HUES6 (cell line): Measurements from ENCODE around the gene GPR85.

Experiments used
- H3K27ac ChIP-seq: 2 replicates; pipeline ENCODE4 v1.7.0; 2013; ENCODE audit warnings: low read depth, mild to moderate bottlenecking, low read length, inconsistent platforms
- H3K27me3 ChIP-seq: 2 replicates; pipeline ENCODE4 v1.6.1; 2013; ENCODE audit warnings: low read length; ENCODE audit not compliant: control insufficient read depth, insufficient read depth
- H3K36me3 ChIP-seq: 2 replicates; pipeline ENCODE4 v1.6.1; 2013; ENCODE audit warnings: low read length; ENCODE audit not compliant: control insufficient read depth, insufficient read depth
- H3K4me1 ChIP-seq: 2 replicates; pipeline ENCODE4 v1.6.1; 2013; ENCODE audit warnings: low read length; ENCODE audit not compliant: control insufficient read depth, insufficient read depth
- H3K4me3 ChIP-seq: 2 replicates; pipeline ENCODE4 v1.5.1; 2013; ENCODE audit warnings: low read depth, low read length
- H3K9ac ChIP-seq: one replicate; pipeline ENCODE4 v1.6.1; 2013; ENCODE audit warnings: mild to moderate bottlenecking, low read length
- H3K9me3 ChIP-seq: 2 replicates; pipeline ENCODE4 v1.6.1; 2013; ENCODE audit warnings: low read depth, low read length; ENCODE audit not compliant: control insufficient read depth, insufficient read depth

The GPR85 gene

DNA sequence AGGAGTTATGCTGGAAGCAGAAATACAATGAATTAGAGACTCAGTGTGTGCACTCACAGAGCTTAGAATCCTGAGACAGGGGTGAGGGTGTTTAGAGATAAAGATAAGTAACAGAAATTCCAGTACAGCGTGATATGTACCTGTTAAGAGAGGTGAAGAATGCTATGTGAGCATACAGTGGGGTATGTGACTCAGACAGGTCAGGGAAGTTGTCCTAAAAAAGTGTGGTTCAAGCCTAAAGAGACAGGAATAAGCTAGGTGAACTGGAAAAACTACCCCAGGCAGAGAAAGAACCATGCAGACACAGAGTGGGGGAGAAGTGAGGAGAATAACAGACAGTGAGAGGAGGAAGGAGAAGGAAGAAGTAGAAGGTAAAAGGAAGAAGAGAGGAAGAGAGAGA lies 23.1 kb upstream of the GPR85 start:
- H3K27ac ChIP-seq = no peak overlapping the region
- H3K9ac ChIP-seq = no peak overlapping the region
- no peaks in the 10 kb centered on the region for H3K27me3 ChIP-seq
- H3K36me3 ChIP-seq = 0 out of 2 replicates have a peak, but pooled peaks cover 3% of the 10 kb centered on the region
- no peaks in the 10 kb centered on the region for H3K9me3 ChIP-seq
- no peak overlapping the region for H3K4me3 ChIP-seq
- H3K4me1 ChIP-seq = no peaks in the 10 kb centered on the region

DNA sequence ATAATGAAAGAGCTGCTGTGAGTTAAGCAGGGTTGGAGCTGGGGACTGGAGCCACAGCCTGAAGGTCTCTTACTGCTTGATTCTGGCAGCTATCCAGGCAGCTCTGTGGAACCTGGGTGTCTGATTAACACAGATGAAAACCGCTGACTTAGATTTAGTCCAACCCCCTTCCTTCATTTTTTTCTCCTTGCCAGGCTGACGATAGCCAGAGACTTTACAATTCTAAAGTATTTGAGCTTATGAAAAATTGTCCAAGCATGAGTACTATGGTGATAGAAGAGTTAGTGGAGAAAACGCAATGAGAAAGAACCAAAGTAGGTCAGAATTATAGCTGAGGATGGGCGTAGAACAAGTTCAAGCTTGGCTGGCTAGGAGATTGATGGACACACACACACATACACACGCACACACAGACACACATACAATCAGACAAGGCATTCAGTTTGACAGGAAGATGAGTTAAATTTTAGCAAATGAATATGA lies 13.5 kb upstream of the GPR85 start:
- Histone ChIP-seq H3K36me3 (no peaks in the 10 kb centered on the region), H3K4me3 (no peak overlapping the region), H3K9me3 (no peaks in the 10 kb centered on the region), H3K27ac (no peak overlapping the region), H3K4me1 (no peaks in the 10 kb centered on the region), H3K9ac (no peak overlapping the region), H3K27me3 (no peaks in the 10 kb centered on the region)

DNA sequence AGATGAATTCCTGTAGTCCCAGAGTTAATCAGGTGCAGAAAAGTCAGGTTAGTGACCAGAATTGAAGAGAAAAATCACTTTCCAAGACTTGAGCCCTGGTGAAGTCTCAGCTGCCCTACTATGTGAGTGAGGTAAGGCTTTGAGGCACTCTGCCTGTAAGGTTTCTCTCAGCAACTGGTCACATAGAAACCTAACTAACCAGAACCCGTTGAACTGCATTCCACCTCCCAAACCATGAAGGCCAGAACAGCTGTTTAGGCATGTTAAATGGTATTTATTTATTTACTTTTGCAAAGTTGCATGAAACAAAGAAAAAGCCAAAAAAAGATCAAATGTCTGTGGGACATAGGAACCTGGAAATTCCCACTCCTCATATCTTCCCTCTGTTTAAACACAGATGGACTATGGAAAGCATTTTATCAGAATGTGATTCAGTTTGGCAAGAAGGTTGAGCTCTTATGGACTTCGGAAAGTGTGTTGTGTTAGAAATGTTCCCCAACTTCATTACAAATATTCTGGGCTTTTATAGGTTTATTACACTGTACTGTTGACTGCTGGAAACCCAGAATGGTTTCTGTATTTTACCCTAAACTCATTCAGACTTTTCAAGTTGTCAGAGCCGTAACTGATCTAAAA lies 12.8 kb upstream of the GPR85 start:
- Histone ChIP-seq H3K9ac (no peak overlapping the region), H3K27ac (no peak overlapping the region), H3K27me3 (no peaks in the 10 kb centered on the region), H3K4me3 (no peak overlapping the region), H3K36me3 (no peaks in the 10 kb centered on the region), H3K4me1 (no peaks in the 10 kb centered on the region), H3K9me3 (no peaks in the 10 kb centered on the region)

DNA sequence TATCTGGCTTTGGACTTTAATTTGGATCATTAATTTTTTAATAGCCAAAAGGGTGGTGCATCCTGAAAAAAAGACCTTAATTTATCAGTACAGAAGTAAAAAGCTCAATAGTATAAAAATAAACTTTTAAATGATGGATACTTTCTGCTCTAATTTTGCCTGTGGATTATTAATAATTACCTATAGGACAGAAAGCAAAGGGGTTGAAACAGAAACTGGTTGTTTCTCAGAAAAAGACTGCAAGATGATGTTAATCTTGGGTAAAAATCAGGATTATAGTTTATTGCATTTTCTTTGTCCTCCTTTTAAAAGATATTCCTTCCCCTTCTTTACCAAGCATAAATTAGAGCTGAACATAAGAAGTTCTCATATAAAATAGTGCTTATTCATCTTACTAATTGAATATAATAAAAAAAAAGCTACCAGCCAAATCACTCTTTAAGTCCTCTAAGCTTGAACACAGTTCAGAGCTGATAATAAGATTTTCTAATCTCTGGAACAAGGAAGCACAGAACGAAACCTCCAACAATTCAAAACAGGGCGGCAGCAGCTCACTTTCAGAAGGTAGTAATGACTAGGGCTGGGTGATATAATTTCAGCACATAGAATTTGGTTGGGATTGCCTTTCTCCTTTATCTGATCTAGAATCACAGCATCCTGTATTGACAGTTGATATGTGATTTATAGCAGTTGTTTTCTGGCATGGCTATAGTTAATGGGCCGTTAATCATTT lies 8.1 kb upstream of the GPR85 start:
- H3K9me3 ChIP-seq = no peaks in the 10 kb centered on the region
- H3K9ac ChIP-seq = no peak overlapping the region
- peaks cover 4% of the 10 kb centered on the region; the same call in 1 of the 2 replicates for H3K27me3 ChIP-seq
- H3K4me1 ChIP-seq = no peaks in the 10 kb centered on the region
- H3K4me3 ChIP-seq = no peak overlapping the region
- H3K27ac ChIP-seq = no peak overlapping the region
- no peaks in the 10 kb centered on the region for H3K36me3 ChIP-seq

DNA sequence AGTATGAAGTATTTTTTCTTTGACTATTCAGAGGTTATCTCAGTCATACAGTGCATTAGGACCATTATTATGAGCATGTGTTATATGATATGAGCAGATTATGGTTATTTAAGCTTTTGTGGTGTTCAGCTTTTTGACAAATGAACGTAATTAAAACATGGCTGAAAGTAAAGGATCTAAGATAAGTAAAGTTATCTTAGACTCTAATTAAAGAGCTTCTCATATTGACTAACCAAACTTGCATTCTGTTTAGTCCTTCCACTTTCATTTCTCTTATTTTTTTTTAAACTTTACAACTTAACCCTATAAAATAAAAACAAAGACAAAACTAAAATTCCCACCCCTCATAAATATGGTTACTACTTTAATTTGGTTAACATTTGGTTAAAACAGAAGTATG lies 6.9 kb upstream of the GPR85 start:
- no peaks in the 10 kb centered on the region for H3K4me1 ChIP-seq
- H3K27me3 ChIP-seq = peaks cover 4% of the 10 kb centered on the region; the same call in 1 of the 2 replicates
- no peak overlapping the region for H3K27ac ChIP-seq
- no peak overlapping the region for H3K9ac ChIP-seq
- no peak overlapping the region for H3K4me3 ChIP-seq
- no peaks in the 10 kb centered on the region for H3K36me3 ChIP-seq
- H3K9me3 ChIP-seq = no peaks in the 10 kb centered on the region

DNA sequence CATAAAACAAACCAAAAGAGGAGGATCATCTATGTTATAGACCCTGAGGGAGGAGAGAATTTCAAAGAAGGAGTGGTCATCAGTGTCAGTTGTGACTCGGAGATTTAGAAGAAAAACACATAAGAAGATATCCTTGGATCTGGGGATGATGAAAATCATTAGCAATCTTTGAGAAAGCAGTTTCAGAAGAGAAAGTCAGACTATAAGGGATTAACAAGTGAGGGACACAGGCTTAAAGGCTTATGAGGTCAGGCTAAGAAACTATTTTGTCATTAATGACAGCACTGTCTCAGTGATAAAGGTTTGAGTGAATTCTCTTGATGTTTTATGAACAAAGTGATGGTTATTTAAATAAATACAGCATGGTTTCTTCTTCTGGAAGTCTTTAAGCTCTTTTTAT lies 6.1 kb upstream of the GPR85 start:
- H3K4me3 ChIP-seq = no peak overlapping the region
- peaks cover 2% of the 10 kb centered on the region; the same call in 1 of the 2 replicates for H3K4me1 ChIP-seq
- no peak overlapping the region for H3K9ac ChIP-seq
- no peak overlapping the region for H3K27ac ChIP-seq
- H3K36me3 ChIP-seq = no peaks in the 10 kb centered on the region
- no peaks in the 10 kb centered on the region for H3K9me3 ChIP-seq
- H3K27me3 ChIP-seq = peaks cover 4% of the 10 kb centered on the region; the same call in 1 of the 2 replicates

DNA sequence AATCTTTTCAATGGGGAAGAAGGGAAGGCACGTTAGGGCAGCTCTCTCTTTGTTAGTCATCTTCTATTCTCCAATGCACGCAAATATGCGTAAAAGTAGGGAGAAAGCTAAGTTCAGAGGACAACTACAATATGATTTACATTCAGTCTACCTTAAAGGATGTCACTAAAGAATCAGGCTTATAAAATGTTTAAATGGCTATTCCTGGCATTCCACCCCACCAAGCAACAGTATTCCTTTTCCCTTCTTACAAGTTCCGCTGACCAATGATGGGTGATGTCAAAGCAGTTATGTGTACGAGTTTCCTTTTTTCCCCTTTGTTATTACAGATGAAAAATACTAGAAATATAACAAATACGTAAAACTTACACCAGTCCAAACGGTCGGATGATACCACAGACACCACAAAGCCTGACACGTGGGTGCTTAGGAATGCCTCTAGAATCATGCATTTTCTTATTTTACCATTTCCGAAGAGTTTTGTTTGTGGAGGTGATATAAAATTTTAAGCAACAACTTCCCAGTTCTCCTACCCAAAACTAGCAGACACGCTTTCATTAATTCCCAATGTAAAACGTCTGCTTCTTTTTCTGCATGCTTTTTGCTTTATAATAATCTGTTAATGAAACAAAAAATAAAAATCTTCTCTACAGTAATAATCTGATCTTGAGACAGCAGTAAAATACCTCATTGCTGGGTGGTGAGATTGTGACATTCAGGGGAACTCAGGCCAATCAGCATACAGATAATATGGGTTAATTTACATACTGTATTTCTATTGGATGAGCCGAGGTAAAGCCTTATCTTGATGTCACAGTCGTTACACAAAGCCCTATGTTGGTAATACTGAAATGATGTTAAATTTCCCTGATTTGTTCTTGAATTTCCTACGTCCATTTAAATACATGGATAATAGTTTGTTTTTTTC lies 708 bp upstream of the GPR85 start:
- Histone ChIP-seq H3K27ac (no peak overlapping the region), H3K9me3 (no peaks in the 10 kb centered on the region), H3K9ac (no peak overlapping the region)

DNA sequence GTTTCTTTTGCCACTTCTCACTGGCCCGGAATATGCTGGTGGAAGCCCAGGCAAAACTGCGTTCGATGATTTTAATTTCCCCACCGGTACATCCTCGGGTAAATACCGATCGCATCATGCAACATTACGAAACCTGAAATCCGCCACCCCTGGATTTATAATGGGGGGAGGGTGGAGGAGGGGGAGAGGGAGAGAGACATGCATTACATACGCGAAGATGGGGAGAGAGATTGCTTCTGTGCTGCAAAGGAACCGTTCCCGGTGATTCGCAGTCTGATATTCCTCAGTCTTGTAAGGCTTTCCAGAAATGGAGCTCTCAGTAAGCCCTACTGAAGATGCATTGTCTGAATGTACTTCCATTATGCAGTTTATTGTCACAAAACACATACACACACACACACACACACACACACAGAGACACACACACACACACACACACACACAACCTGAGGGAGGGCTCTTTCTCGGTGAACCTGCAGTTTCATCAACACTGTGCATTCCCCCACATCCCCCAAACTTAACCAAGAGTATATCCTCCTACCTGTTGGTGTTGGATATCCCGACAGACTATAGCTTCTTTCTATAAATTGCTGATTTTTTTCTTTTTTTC lies 741 bp downstream of the GPR85 start:
- Histone ChIP-seq H3K4me1 (peaks cover 14% of the 10 kb centered on the region), H3K4me3 (peak overlapping the region; percentile 48), H3K9me3 (no peaks in the 10 kb centered on the region), H3K36me3 (no peaks in the 10 kb centered on the region), H3K9ac (no peak overlapping the region), H3K27ac (no peak overlapping the region), H3K27me3 (peaks cover 63% of the 10 kb centered on the region)

More for the DNA sequence above, 708 bp upstream of the GPR85 start:
- Histone ChIP-seq H3K4me3 (peak overlapping the region; percentile 74), H3K4me1 (peaks cover 14% of the 10 kb centered on the region), H3K36me3 (no peaks in the 10 kb centered on the region), H3K27me3 (peaks cover 48% of the 10 kb centered on the region)

DNA sequence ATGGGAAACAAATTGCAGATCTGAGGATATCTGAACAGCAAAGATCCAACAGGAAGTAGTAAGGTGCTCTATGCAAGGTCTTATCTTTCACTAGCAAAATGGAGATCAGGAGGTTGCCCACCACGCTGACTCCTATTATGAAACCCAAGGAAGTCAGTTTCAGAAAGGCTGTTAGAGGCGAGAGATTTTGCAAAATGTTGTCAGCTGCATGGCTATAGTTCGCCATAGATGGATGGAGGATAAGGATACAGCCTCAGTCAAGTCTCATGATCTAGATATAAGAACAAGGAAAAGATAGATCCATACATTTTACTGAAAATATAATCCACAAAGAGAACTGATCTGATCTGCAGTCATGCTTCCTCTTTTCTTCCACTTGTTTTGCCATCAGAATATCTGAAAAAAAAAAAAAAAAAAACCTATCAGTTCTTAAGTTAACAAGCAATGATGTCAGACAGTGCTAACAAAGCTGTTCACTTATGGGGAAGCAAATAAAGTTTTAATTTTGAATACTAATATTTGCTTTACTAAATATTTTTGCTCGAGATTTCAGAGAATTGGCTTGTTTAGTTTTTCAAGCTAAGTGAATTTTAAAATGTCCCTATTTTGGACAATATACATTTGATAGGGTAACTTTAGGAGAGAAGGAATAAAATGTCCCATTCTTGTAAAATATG lies 2.0 kb downstream of the GPR85 start:
- H3K27me3 ChIP-seq = peaks cover 75% of the 10 kb centered on the region
- no peak overlapping the region for H3K27ac ChIP-seq
- H3K36me3 ChIP-seq = no peaks in the 10 kb centered on the region

DNA sequence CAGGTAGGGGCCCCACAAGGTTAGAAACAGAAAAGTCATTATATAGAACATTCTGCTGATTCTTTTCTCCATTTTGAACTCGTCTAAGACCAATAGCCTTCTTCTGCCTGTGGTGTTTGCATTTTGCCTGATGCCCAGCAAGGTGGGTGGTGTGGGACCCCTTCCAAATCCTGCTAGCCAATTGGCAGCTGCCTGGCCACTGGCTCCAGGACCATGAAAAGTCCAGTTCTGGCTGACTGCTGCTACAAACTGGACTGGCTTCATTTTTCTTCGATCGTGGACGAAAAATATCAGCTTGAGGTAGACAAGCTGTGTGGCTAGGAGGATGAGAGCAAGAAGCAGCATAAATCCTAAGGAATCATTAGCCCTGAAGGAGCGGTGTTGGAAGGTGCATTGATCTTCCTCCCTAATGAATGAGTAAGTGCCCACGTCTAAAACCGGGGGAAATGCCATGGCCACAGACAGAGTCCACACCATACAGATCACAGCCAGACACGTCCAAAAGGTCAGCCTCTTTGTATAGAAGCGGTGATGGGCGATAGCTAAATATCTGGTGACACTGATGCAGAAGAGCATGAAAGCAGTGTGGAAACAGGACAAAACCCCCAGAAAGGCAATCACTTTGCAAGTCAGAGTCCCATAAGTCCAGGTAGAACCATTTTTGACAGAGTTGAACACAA lies 2.7 kb downstream of the GPR85 start:
- Histone ChIP-seq H3K27me3 (peaks cover 82% of the 10 kb centered on the region), H3K9ac (no peak overlapping the region), H3K27ac (no peak overlapping the region), H3K4me1 (peaks cover 14% of the 10 kb centered on the region), H3K9me3 (no peaks in the 10 kb centered on the region), H3K36me3 (no peaks in the 10 kb centered on the region), H3K4me3 (no peak overlapping the region)

More for the DNA sequence above, 2.0 kb downstream of the GPR85 start:
- Histone ChIP-seq H3K9ac (no peak overlapping the region), H3K4me3 (no peak overlapping the region), H3K9me3 (no peaks in the 10 kb centered on the region), H3K4me1 (peaks cover 14% of the 10 kb centered on the region)
